ENCODE results near the gene RAD51B.

RAD51B gene

GRCh38 chr14:67908052-67908754, 88.6 kb downstream of the RAD51B start:
- no peak for DNase-seq

DNA sequence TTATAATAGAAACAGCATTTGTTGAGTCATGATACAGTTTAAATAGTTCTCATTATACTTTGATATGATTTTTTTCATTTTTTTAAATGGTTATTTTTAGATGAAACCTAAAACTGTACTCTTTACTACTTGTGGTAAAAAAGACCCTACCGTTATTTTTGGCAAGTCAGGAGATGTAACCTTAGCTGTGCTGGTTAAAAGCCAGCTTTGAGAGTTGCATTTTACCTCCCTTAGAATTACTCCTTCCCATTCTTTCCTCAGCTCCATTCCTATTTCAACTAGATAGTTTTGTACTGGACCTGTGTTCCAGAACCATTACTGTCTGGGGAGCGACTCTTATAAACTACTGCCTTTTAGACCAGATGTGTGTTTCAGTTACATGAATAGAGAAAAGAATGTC, 92.0 kb downstream of the RAD51B start:
- DNase-seq, result no peak

DNA sequence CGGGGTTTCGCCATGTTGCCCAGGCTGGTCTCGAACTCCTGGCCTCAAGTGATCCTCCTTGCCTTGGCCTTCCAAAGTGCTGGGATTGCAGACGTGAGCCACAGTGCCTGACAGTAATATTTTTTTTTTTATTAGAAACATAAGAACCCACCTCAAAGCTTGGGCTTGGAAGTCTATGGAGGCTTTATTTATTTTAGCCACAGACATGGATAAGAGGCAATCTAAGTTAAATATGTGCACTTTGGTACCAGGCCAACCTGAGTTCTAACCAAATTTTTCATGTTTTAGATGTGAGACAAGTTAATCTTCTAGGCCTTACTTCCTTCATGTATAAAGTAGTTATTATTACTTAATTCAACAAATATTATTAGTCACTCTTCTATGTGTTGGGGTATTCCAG, 96.9 kb downstream of the RAD51B start:
- no peak for DNase-seq

DNA sequence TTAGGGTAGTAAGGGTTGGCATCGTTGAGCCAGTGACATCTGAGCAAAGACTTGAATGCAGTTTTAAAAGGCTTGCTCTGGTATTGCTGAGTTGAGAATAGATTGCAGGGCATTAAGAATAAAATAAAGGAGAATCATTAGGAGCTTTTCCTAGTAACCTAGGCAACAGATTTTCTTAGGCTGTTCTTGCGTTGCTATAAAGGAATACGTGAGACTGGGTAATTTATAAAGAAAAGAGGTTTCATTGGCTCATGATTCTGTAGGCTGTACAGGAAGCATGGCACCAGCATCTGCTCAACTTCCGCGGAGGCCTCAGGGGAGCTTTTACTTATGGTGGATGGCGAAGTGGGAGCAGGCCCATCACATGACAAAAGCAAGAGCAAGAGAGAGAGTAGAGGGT, 97.4 kb downstream of the RAD51B start:
- no peak for DNase-seq

DNA sequence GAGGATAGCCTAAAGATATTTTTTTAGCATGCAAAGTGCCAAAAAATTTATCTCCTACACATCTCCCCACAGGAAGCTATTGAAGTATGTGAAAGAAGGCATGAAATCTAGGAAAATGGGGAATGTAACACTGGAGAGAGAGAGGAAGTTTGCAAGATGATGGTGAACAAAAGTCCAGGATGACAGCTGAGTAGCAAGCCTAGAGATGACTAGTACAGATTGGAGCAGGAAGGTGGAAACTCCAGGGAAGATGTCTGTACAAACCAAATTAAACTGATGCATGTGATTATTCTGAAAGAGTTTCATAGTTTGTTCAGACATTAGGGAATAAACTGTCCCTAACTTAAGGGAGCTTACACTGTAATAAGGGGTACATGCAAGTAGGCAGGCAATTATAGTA, 99.3 kb downstream of the RAD51B start:
- DNase-seq, result no peak

DNA sequence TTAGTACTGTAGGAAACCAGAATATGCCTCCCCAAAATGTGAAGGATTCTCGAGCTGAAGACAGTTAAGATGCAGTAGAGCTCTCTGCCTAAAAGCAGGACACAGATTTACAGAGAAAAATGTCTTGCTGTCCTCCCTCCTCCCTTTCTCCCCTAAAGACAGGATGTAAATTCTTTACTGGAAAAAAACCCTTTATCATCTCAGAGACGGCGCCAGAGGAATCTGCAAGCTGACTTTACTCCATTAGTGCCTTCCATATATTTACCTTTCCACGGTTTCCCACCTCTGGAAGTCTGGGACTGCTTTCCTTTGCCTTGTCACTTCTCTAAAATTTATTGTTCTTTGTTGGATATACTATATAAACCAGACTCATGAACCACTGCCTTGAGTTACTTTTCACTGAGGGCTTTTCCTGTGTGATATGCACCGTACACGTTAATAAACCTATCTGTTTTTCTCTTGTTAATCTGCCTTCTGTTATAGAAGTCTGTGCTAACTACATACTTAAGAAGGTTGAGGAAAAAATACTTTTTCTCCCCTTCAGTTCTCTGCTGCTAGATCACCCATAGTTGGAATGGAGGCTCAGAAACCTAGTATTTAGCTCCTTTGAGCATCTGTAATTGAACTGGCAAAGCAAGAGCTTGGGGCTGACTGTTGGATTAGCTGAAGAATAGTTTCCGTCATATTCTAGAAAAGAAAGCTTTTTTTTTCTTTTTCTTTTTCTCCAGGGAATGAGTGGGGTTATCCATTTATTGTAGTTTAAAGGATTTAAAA, 99.9 kb downstream of the RAD51B start:
- DNase-seq, result no peak

GRCh38 chr14:67926821-67927220, 107.2 kb downstream of the RAD51B start:
- DNase-seq, result no peak

DNA sequence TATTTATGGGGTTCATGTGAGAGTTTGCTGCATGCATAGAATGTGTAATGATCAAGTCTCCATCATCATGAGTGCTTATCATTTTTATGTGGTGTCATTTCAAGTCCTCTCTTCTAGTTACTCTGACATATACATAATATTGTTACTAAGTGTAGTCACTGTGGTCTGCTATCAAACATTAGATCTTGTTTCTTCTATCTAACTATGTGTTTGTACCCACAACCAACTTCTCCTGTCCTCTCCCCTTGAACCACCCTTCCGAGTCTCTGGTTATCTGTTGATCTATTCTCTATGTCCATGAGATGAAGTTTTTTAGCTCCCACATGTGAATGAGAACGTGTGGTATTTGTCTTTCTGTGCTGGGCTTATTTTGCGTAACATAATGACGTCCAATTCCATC, 107.7 kb downstream of the RAD51B start:
- no peak for DNase-seq

DNA sequence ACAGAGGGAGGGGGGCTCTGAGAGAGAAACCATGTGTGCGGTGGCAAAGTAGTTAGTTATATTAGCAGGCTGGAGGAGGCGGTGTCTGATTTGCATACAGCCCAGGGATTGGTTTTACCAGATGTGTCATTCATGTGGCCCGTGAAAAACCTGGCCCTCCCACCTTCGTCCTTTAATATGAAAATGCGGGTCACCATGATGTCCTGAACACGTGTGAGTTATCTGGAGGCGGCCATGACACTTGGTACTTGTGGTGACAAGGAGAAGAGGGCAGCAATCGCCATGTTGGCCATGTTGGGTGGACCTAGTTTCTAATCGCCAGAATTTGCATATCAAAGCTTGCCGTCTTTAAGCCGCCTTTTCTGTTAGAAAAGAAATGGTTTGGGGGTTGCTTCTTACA, 108.8 kb downstream of the RAD51B start:
- DNase-seq, result no peak

DNA sequence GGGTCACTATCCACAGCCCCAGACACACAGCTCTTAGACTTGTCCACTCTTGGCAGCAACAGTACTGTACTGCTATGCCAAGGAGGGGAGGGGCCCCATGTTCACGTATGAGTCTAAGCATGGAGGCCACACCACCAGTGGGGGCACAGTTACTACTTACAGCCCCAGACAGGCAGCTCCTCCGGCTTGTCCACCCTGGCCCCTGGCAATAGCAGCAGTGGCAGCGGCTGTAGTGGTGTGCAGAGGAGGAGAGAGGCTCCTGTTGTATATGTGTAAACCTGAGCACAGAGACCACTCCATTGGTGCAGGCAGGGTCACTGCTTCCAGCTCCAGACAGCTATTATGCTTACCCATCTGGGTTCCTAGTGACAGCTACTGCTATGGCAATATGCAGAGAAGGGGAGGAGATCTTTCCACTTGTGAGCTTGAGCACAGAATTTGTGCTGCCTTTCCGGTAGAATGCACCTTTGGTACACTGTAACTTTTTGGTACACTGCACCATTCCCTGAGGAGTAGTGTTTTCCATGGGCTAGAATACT, 113.2 kb downstream of the RAD51B start:
- DNase-seq, result no peak

GRCh38 chr14:67933266-67933665, 113.7 kb downstream of the RAD51B start:
- DNase-seq, result no peak

GRCh38 chr14:67934087-67934486, 114.5 kb downstream of the RAD51B start:
- DNase-seq, result peak; percentile 56

GRCh38 chr14:67934862-67935261, 115.3 kb downstream of the RAD51B start:
- no peak for DNase-seq

GRCh38 chr14:67935371-67935770, 115.8 kb downstream of the RAD51B start:
- DNase-seq, result no peak

GRCh38 chr14:67938071-67938470, 118.5 kb downstream of the RAD51B start:
- DNase-seq, result no peak

DNA sequence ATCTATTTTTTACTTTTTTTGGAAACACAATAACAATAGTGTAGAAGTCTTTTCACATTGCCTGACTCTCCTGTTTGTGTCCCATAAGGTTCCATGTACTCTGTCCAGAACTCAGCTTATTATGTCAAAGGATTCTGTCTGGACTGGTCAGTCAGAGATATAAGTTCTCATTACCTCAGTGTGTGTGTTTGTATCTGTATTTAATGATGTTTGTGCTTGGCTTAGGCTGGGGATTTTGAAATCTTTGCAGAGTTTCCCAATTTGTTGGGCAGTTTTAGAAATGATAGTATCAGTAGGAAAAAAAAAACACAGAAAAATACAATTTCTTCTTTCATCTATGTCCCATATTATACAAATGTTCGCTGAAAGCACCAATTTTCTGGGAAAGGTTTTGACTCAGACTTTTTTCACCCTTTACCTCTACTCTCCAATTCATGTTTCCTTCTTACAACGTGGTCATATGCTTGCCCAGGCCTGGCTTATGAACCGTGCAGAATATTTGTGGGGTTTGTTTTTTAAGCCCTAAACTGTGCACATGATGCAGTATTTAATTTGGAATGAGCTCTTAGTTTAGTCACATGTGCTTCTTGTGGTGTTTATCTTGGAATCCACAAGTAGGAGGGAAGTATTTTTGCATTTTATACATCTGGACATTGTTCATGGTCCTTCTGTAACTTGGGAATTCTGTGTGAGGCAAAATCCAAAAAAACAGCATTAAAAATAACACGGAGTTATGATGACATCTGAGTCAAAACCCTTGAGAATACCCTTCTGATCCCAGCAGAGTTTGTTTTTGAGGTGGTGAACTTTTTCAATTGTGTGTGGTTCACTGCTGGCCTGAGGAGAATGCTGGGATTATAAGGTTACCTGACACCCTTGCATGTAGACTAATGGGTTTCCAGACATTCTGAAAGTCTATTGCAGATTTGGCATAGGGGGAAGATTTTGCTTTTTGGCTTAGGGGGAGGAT, 121.2 kb downstream of the RAD51B start:
- no peak for DNase-seq

DNA sequence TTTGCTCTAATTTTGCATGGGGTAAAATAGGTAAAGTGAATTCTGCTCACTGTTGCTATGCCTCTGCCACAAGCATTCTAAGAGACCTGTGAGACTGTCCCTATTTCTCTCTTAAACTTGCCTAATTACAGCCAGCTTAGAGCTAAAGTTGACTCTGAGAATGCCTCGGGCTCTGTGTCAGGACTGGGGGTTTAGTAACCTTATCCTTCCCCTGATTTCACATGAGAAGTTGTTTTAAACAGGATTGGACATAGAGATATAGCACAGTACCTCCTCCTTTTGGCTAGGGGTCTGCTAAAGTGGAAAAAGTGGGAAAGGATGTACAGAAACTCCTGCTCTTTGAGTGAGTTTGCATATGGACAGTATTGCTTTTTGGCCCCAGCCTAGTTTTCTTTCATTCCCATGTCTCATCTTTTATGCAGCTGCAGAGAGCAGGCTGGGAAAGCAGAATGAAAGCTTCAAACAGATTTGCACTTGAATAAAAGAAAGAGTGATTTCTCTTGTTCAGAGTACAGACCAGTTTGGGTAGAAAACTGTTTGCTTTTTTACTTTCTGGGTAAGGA, 122.0 kb downstream of the RAD51B start:
- no peak for DNase-seq

- no peak for DNase-seq
These were observed 122.6 kb downstream of the RAD51B start for GRCh38 chr14:67942080-67942710.

- DNase-seq, result peak; percentile 64
These were observed 124.4 kb downstream of the RAD51B start for GRCh38 chr14:67943947-67944346.

DNA sequence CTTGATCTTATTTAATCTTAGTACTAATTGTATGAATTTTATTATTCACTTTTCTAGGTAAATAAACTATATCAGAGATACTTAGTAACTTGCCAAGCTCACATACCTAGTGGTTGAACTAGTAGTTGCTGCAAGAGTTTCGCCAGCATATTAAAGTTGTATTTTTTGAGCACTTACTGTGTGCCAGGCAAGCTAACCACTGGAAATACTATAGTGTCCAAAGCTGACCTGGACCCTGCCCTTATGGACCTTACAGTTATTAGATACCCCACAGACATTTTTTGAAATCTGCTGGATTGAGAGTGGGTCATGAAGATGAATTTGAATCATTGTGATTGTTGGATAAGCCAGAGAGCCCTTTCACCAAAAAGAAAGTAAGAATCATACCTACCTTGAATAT, 125.0 kb downstream of the RAD51B start:
- DNase-seq, result no peak

GRCh38 chr14:67949771-67950170, 130.2 kb downstream of the RAD51B start:
- DNase-seq, result no peak

- no peak for DNase-seq
These were observed 130.8 kb downstream of the RAD51B start for GRCh38 chr14:67950386-67950785.
